D721Med (cell line): Measurements from ENCODE around the gene RAB9A.

ENCODE experiments used
- DNase-seq: peaks from one replicate; pipeline ENCODE4 v3.0.0; 2011; ENCODE audit warnings: low spot score; ENCODE audit not compliant: insufficient read length
- FAIRE-seq: peaks from 2 replicates; lab custom pipeline; 2011; peaks lifted over from hg19 to GRCh38; lab: Jason Lieb, UNC
- TF ChIP-seq, protein P1 (sequence below): IDR thresholded peaks from 2 replicates; pipeline ENCODE4 v1.5.1; 2012; ENCODE audit warnings: mild to moderate bottlenecking, control low read depth; ENCODE audit not compliant: insufficient read depth; ENCODE audit errors: missing control alignments

Gene RAB9A

DNA sequence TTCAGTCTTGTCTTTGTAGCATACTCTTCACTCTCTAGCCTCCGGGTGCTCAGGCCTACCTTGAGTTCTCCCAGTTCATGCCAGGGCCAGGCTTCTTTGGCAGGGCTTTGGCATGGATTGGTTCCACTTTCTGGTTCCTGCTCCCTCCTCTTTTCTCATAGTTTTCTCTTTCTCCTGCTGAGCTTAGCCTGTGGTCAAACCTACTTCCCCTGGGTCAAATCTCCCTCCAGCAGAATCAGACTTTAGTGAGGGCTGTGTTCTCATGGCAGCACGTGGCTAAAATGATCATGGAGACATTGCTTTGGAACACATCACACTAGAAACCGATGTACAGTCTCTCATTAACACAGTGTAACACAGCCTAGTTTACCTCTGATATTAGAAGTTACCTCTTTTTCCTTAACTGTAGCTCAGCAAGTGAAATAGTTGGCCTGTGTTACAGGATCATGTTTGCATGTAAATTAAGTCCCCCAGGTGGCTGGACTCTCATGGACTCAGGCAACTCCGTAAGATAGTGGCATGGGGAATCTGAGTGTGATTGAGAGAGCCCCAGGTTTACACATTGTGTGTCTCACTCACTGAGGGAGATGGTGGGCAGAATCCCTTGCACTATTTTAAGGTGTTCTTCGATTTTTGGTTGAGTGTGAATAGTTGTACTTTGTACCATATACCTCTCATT, 13.3 kb downstream of the RAB9A start:
- FAIRE-seq = no peak

DNA sequence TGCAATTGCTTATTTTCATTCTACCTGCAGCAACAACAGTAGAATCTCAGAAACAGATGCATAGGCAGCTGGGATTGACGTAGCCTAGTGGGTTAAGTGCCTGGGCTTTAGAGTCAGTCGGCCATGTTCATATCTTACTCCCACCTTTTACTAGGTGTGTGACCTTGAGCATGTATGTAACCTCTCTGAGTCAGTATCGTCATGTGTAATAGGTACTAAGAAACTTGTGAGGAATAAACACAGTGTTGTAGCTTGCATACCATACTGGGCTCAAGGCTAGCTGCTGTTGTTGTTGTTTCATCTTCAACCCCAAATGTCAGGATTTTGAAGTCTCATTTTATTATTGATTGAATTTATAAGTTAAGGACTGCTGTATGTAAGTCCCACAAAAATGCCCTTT, 14.2 kb downstream of the RAB9A start:
- no peak for DNase-seq
- TF ChIP-seq, protein P1, sequence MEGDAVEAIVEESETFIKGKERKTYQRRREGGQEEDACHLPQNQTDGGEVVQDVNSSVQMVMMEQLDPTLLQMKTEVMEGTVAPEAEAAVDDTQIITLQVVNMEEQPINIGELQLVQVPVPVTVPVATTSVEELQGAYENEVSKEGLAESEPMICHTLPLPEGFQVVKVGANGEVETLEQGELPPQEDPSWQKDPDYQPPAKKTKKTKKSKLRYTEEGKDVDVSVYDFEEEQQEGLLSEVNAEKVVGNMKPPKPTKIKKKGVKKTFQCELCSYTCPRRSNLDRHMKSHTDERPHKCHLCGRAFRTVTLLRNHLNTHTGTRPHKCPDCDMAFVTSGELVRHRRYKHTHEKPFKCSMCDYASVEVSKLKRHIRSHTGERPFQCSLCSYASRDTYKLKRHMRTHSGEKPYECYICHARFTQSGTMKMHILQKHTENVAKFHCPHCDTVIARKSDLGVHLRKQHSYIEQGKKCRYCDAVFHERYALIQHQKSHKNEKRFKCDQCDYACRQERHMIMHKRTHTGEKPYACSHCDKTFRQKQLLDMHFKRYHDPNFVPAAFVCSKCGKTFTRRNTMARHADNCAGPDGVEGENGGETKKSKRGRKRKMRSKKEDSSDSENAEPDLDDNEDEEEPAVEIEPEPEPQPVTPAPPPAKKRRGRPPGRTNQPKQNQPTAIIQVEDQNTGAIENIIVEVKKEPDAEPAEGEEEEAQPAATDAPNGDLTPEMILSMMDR = no peak
- FAIRE-seq = no peak

More for the DNA sequence above, 13.3 kb downstream of the RAB9A start:
- DNase-seq = no peak
- TF ChIP-seq, protein P1 = no peak

DNA sequence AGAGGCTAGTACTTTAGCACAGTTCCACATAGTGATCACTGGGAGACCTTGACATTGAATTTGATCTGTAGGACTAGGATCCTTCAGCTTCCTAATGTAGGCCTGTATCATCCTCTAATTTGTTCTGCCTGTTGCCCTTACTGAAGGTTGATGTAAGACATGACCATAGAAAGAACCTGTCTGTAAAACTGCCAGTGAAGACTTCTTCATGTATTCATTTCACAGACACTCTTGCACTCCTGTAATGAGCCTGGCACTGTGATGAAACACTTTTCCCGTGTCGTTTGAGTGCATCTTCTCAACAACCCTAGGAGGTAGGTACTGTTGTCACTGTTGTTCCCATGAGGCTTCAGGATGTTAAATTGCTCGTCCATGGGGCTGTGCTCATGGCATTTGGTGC, 14.7 kb downstream of the RAB9A start:
- no peak for FAIRE-seq
- no peak for DNase-seq
- TF ChIP-seq, protein P1 = no peak

DNA sequence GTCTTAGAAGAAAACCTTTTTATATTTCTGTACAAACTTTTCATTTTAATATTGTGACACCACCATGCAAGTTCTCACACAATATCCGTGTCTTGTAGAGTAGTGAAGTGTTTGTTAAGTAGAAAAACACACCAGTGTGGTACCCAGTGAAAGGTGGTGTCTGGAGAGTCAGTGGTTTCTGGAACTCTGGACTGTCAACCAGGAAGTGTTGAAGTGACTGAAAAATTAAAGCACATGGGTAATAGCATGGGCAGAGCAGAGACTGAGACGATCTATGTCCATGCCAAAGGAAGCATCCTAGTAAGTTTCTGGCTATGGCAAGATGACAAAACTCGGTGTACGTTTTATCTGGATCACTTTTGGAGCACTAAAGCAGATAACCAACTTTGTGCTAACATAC, 22.2 kb downstream of the RAB9A start:
- FAIRE-seq (no peak), DNase-seq (no peak)
- TF ChIP-seq, protein P1 = no peak

GRCh38 chrX:13716455-13716854, 27.5 kb downstream of the RAB9A start:
- FAIRE-seq (peak; percentile 73), DNase-seq (no peak)
- TF ChIP-seq, protein P1 = no peak

DNA sequence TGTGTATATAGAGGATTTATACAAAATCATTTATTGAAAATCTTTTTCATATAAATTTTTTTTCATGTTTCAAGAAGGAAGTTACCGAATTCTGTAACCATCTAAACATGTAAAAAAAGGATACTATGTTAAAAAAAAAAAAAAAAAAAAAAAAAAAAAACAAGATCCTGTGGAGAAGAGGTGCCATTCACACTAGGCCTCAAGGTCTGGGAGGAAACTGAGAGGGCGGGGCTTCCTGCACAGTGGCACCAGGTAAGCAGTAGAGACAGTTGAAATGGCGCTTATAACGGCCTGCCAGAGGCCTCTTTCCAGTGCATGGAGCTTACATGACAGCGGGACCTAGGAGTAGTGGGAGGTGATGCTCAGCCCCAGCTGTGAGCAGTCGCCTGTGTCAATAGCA, 28.0 kb downstream of the RAB9A start:
- no peak for FAIRE-seq
- no peak for DNase-seq
- TF ChIP-seq, protein P1 = no peak

GRCh38 chrX:13717700-13718472, 29.0 kb downstream of the RAB9A start:
- DNase-seq (no peak), FAIRE-seq (no peak)
- TF ChIP-seq, protein P1 = no peak
